ENCODE data around the gene ERC2. TPM values are rescaled to one million over a fixed set of nuclear protein-coding genes. Genes with fewer than 3 reads are reported as not detected.

Gene ERC2
- total RNA-seq, 3 donors from 2014 or later = 0.64 to 7.3 (median 1.3) TPM

DNA sequence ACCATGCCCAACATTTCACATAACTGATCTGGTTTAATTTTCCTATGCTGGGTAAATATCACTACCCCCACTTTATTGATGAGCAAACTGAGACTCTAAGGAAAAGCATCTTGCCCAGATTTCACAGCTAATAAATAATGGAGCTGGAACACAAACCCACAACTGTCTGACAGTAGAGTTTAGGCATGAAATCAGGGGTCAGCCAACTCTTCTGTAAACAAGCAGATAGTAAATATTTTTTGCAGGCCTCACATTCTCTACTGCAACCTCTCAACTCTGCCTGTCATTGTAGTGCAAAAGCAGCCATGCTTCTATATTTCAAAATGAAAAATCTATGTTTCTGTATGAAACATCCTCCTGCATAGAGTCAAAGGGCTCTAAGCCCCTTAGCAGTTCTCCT is 111.5 kb downstream of the ERC2 start:
- Histone ChIP-seq H3K36me3 (no peaks in the 10 kb centered on the region), H3K27ac (no peak overlapping the region), H3K4me3 (no peak overlapping the region), H3K9me3 (no peaks in the 10 kb centered on the region), H3K4me1 (no peaks in the 10 kb centered on the region), H3K27me3 (no peaks in the 10 kb centered on the region)
- no peak for DNase-seq (ENCODE audit: low spot score in 2 of 2)
- TF ChIP-seq, protein P1, sequence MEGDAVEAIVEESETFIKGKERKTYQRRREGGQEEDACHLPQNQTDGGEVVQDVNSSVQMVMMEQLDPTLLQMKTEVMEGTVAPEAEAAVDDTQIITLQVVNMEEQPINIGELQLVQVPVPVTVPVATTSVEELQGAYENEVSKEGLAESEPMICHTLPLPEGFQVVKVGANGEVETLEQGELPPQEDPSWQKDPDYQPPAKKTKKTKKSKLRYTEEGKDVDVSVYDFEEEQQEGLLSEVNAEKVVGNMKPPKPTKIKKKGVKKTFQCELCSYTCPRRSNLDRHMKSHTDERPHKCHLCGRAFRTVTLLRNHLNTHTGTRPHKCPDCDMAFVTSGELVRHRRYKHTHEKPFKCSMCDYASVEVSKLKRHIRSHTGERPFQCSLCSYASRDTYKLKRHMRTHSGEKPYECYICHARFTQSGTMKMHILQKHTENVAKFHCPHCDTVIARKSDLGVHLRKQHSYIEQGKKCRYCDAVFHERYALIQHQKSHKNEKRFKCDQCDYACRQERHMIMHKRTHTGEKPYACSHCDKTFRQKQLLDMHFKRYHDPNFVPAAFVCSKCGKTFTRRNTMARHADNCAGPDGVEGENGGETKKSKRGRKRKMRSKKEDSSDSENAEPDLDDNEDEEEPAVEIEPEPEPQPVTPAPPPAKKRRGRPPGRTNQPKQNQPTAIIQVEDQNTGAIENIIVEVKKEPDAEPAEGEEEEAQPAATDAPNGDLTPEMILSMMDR (IDR thresholded peaks at IDR 0.05) = no peak
- TF ChIP-seq POLR2A (IDR thresholded peaks at IDR 0.05) (no peak), POLR2AphosphoS5 (IDR thresholded peaks at IDR 0.05) (no peak)
- intact Hi-C loops (cut with DNase I; ENCODE audit: low total_unique reads) = no loop called here

DNA sequence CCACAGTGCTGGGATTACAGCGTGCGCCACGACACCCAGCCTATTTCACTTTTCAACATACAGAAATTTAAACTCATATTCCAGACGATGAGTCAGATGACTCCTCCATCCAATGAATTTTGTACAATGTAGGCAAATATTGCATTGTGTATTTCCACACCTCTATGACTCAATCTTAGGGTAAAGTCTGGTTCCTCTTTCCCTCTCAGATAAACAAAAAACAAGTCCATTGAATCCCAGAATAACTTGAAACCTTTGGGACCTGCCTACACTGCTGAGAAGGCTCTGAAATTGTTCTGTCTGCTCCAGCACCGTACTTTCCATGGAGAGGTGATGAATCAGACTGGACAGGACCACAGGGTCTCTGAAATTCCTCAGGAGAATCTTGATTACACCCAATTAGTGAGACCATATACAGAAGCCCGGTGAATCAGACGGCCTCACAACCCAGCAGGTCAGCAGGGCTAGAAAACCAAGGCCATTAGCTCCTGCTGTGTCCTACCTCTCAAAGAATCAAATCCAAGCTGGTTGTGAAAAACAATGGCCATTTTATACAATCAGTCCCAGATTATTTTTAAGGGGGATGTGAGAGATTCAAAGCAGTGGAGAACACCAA is 112.6 kb downstream of the ERC2 start:
- TF ChIP-seq, protein P1 (IDR thresholded peaks at IDR 0.05) = no peak
- TF ChIP-seq POLR2A (IDR thresholded peaks at IDR 0.05) (no peak), POLR2AphosphoS5 (IDR thresholded peaks at IDR 0.05) (no peak)

DNA sequence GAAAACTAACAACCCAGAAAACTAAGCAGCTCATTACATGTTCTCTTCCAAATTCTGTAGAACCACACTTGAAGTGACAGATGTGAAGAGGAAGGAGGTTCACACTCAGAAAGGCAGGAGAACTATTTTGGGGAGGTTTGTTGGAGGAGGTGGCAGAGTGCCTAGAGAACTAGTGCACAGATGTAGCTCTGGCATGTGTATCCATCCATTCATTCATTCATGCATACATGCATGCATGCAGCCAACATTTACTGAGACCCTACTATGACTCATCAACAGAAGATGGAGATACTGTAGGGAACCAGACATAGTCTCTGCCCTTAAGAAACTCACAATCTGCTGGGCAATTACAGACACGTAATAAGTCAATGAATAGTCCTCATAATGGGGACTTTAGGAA is 116.7 kb downstream of the ERC2 start:
- no peaks in the 10 kb centered on the region for H3K9me3 ChIP-seq
- TF ChIP-seq POLR2A (IDR thresholded peaks at IDR 0.05) = no peak
- TF ChIP-seq POLR2AphosphoS5 (IDR thresholded peaks at IDR 0.05) = no peak
- H3K4me3 ChIP-seq = no peak overlapping the region
- H3K36me3 ChIP-seq = no peaks in the 10 kb centered on the region
- H3K4me1 ChIP-seq = no peaks in the 10 kb centered on the region
- intact Hi-C loops (cut with DNase I; ENCODE audit: low total_unique reads) = no loop called here
- DNase-seq (ENCODE audit: low spot score in 2 of 2) = no peak
- no peaks in the 10 kb centered on the region for H3K27me3 ChIP-seq
- no peak overlapping the region for H3K27ac ChIP-seq

More for the DNA sequence above, 112.6 kb downstream of the ERC2 start:
- intact Hi-C loops (cut with DNase I; ENCODE audit: low total_unique reads) = no loop called here
- H3K9me3 ChIP-seq = no peaks in the 10 kb centered on the region
- no peak overlapping the region for H3K27ac ChIP-seq
- DNase-seq (ENCODE audit: low spot score in 2 of 2) = no peak
- no peak overlapping the region for H3K4me3 ChIP-seq
- no peaks in the 10 kb centered on the region for H3K4me1 ChIP-seq
- no peaks in the 10 kb centered on the region for H3K36me3 ChIP-seq
- no peaks in the 10 kb centered on the region for H3K27me3 ChIP-seq

DNA sequence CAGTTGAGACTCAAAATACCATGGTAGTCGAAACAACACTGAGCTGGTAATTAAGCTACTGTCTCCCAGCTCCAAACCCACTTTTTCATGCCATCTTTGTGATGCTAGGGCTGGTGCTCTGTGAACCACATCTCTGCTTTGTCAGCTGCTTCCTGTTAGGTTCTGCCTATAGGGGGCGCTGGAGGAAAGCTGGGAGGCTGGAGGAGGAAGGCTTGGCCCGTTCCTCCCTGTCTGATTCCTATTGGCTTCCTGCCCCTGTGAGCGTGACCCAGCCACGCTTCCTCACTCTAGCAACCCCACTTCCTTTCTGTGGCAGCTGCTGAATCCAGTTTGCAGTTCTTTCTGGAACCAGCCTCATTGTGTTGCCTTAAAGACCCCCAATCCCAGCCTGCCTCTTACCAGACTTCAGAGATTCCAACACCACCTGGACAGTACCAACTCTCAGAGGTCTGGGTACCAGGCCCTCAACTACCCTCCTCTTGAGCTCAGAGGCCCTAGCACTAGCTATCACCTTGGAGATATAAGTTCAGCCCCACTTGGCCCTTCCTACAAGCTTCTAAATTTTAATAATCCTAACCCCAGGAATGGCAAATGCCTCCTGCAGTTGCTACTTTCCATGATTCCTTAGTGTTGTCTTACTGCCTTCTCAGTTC is 120.9 kb downstream of the ERC2 start:
- intact Hi-C loops (cut with DNase I; ENCODE audit: low total_unique reads) = no loop called here
- Histone ChIP-seq H3K9me3 (no peaks in the 10 kb centered on the region), H3K4me3 (no peak overlapping the region), H3K36me3 (no peaks in the 10 kb centered on the region), H3K4me1 (no peaks in the 10 kb centered on the region), H3K27ac (no peak overlapping the region), H3K27me3 (no peaks in the 10 kb centered on the region)
- DNase-seq (ENCODE audit: low spot score in 2 of 2) = no peak
- TF ChIP-seq POLR2AphosphoS5 (IDR thresholded peaks at IDR 0.05) (no peak), POLR2A (IDR thresholded peaks at IDR 0.05) (no peak)
- TF ChIP-seq, protein P1 (IDR thresholded peaks at IDR 0.05) = no peak

DNA sequence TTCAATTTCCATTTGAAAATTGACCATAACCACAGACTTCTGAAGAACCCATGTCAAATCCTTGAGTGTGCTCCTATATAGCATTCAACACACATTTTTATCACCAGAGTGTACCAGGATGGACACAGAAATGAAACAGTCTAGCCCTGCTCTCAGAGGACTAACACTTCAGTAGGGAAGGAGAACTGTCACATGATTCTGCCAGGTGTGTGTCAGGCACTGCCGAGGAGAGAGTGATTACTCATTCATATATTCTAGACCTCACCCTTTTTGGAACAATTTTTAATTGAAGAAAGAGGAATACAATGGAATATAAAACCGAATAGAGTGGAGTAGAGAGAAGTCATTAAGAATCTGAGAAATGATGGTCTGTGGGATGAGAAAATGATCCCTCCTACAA is 125.8 kb downstream of the ERC2 start:
- no peaks in the 10 kb centered on the region for H3K4me1 ChIP-seq
- H3K9me3 ChIP-seq = no peaks in the 10 kb centered on the region
- H3K27me3 ChIP-seq = peaks cover 0 to 5% of the 10 kb centered on the region in 2 donors
- H3K36me3 ChIP-seq = no peaks in the 10 kb centered on the region
- TF ChIP-seq POLR2AphosphoS5 (IDR thresholded peaks at IDR 0.05) (no peak), POLR2A (IDR thresholded peaks at IDR 0.05) (no peak)
- TF ChIP-seq, protein P1 (IDR thresholded peaks at IDR 0.05) = no peak
- no peak overlapping the region for H3K27ac ChIP-seq
- no peak for DNase-seq (ENCODE audit: low spot score in 2 of 2)
- H3K4me3 ChIP-seq = no peak overlapping the region
- intact Hi-C loops (cut with DNase I; ENCODE audit: low total_unique reads) = no loop called here

Data from breast epithelium (tissue), 4 donors.